NK-92 treated with Interleukin-12 subunit alpha and Interleukin-12 subunit beta, amount 100 ng/mL, for 24 hours (cell line): ENCODE results near the gene CYP27B1.
"Not testable (repeated sequence)": the region's sequence is repeated elsewhere in the genome, so short reads cannot be mapped to it uniquely, and the experiment has no call there.

ENCODE experiments used
- DNase-seq: peaks from one replicate; lab custom pipeline; 2025; lab: John Stamatoyannopoulos, UW

The CYP27B1 gene

DNA sequence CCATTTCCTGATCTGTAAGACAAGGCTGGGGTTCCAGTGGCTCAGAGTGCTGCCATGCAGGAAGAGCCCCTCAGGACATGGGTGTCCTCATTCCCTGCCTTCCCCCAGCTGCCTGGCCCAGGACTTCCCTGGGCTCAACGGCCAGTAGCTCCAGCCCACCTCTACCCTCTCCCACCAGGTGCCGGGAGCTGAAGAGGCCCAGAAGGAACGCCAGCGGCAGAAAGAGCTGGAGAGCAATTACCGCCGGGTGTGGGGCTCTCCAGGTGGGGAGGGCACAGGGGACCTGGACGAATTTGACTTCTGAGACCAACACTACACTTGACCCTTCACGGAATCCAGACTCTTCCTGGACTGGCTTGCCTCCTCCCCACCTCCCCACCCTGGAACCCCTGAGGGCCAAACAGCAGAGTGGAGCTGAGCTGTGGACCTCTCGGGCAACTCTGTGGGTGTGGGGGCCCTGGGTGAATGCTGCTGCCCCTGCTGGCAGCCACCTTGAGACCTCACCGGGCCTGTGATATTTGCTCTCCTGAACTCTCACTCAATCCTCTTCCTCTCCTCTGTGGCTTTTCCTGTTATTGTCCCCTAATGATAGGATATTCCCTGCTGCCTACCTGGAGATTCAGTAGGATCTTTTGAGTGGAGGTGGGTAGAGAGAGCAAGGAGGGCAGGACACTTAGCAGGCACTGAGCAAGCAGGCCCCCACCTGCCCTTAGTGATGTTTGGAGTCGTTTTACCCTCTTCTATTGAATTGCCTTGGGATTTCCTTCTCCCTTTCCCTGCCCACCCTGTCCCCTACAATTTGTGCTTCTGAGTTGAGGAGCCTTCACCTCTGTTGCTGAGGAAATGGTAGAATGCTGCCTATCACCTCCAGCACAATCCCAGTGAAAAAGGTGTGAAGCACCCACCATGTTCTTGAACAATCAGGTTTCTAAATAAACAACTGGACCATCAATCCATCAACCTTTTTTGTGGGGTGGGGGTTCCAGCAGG, 46.0 kb downstream of the CYP27B1 start:
- DNase-seq, result no peak

DNA sequence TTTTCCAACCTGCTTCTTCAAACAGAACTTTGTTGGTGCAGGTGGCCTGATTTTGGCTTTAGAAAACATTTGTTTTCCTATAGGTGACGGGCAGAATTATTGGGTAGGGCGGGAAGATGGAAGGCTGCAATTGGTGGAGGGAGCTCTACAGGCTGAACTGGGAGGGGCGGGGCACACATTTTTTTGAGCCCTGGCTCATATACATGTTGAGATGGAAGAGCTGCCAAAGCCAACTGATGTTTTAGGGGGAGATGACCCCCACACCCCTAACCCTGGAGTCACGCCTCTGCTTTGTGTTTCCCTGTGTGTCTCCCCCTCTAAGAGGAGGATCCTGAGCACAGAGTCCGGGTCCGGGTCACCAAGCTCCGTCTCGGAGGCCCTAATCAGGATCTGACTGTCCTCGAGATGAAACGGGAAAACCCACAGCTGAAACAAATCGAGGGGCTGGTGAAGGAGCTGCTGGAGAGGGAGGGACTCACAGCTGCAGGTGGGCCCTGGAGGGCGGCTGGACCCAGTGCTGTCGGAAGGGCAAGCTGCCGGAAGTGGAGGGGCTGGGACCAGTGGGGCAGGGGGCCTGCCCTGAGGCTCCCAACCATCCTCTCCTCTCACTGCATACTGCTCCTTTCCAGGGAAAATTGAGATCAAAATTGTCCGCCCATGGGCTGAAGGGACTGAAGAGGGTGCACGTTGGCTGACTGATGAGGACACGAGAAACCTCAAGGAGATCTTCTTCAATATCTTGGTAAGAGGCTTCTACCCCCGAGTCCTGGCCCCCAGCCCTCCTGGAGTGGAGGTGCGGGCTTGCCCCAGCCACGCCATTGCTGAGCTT, 46.9 kb downstream of the CYP27B1 start:
- no peak for DNase-seq

DNA sequence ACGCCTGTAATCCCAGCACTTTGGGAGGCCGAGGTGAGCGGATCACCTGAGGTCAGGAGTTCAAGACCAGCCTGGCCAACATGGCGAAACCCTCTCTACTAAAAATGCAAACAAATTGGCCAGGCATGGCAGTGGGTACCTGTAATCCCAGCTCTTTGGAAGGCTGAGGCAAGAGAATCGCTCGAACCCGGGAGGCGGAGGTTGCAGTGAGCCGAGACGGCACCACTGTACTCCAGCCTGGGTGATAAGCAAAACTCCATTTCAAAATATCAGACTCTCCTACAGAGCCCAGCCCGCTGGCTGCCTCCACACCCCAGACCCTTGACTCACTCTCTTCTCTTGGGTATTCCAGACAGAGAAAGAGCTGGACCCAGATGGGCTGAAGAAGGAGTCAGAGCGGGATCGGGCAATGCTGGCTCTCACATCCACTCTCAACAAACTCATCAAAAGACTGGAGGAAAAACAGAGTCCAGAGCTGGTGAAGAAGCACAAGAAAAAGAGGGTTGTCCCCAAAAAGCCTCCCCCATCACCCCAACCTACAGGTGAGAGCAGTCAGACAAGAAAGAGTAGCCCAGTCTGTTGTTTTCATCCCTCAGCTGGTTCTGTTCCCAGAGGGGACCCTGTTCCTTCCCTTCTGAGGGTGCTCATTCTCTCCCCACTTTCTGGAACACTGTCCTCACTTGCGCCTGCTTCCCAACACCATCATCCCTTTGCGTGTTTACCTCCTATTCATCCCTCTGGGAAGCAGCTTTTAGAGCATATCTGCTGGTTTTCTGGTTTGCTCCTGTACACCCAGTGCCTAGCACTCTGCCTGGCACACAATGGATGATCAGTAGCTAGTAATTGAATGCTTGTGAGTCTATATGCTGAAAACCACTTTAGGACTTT, 48.0 kb downstream of the CYP27B1 start:
- no peak for DNase-seq

- DNase-seq, result no peak
Measured at GRCh38 chr12:57717846-57718640, 48.8 kb downstream of the CYP27B1 start.

GRCh38 chr12:57717131-57717530, 49.7 kb downstream of the CYP27B1 start:
- no peak for DNase-seq

DNA sequence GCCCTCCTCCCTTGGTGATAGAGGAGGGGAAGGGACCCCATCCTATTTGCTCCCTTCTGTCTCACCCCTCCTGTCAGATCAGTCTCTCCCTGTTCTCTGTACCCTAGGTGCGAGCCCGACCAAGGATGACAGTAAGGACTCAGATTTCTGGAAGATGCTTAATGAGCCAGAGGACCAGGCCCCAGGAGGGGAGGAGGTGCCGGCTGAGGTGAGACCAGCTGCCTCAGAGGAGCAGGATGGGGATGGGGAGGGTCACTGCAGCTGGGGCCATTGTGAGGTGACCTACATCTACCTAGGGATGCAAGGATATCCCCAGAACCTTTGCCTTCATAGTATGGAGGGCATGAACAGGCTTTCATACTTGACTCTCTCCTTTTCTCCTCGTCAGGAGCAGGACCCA, 50.6 kb downstream of the CYP27B1 start:
- no peak for DNase-seq

DNA sequence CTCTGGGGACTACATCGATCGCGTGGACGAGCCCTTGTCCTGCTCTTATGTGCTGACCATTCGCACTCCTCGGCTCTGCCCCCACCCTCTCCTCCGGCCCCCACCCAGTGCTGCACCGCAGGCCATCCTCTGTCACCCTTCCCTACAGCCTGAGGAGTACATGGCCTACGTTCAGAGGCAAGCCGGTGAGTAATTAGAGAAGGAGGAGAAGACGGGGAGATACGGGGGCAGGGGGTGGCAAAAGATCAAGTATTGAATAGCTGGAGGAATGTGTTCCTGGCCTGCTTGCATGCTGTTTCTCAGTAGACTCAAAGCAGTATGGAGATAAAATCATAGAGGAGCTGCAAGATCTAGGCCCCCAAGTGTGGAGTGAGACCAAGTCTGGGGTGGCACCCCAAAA, 51.1 kb downstream of the CYP27B1 start:
- no peak for DNase-seq

DNA sequence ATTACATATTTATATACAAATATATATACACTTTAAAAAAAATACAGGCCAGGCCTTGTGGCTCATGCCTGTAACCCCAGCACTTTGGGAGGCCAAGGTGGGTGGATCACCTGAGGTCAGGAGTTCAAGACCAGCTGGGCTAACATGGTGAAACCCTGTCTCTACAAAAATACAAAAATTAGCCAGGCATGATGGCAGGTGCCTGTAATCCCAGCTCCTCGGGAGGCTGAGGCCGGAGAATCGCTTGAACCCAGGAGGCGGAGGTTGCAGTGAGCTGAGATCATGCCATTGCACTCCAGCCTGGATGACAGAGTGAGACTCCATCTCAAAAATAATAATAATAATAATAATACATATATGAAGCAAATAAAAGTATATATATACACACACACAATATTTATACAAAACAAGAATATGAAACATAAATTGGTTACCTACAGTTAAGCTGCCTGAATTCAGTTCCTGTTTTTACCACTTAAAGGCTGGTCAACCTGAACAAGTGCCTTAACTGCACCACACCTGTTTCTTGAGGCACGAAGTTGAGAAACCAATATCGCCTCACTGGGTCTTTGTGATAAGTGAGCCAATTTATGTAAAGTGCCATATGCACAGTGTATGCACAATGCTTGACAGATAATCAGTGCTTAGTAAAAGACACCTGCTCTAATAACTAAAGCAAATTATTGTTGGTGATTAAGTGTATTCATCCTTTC, 51.7 kb downstream of the CYP27B1 start:
- not testable (repeated sequence) for DNase-seq

DNA sequence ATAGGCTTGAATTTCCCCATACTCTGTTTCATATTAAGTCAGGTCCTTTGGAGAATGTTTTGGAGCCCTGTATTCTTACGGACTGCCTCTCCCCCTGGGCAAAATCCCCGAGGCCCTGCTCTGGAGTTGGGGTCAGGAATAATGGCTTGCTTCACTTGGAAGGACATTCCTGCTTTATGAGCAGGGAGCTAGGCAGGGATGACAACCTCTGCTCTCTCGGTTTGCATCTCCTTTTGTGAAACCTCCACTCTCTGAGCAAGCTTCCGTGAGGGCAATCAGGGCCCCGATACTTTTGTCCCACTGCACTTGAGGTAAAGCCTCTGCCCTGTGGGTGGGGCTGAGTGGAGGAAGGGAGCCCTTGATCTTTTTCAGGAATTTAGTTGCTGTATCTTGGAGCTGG, 53.7 kb downstream of the CYP27B1 start:
- DNase-seq, result no peak

- no peak for DNase-seq
Measured at GRCh38 chr12:57712701-57713100, 54.2 kb downstream of the CYP27B1 start.
